Endodermal cell (in vitro differentiated cells): Measurements from ENCODE around the gene INHBB. TPM values are rescaled to one million over a fixed set of nuclear protein-coding genes. Genes with fewer than 3 reads are reported as not detected.

Experiments
- DNase-seq: peaks from one replicate; pipeline ENCODE4 v3.0.0-alpha.2; 2017
- H3K27ac ChIP-seq: 2 replicates; pipeline ENCODE4 v1.5.1; 2013; ENCODE audit warnings: mild to moderate bottlenecking, low read depth, low read length, moderate library complexity
- H3K27me3 ChIP-seq: 2 replicates; pipeline ENCODE4 v1.6.1; 2013; ENCODE audit warnings: mild to moderate bottlenecking, low read length, moderate library complexity; ENCODE audit not compliant: insufficient read depth, control insufficient read depth, poor library complexity, severe bottlenecking
- H3K36me3 ChIP-seq: 2 replicates; pipeline ENCODE4 v1.7.0; 2013; ENCODE audit warnings: mild to moderate bottlenecking, low read length, moderate library complexity; ENCODE audit not compliant: control insufficient read depth, insufficient read depth
- H3K4me1 ChIP-seq: one replicate; pipeline ENCODE4 v1.7.0; 2013; ENCODE audit warnings: low read length; ENCODE audit not compliant: control insufficient read depth, insufficient read depth
- H3K4me3 ChIP-seq: 2 replicates; pipeline ENCODE4 v1.5.1; 2013; ENCODE audit warnings: mild to moderate bottlenecking, low read length, moderate library complexity
- H3K9ac ChIP-seq: 2 replicates; pipeline ENCODE4 v1.6.1; 2013; ENCODE audit warnings: mild to moderate bottlenecking, low read length, moderate library complexity; ENCODE audit not compliant: poor library complexity, severe bottlenecking; ENCODE audit errors: extremely low read depth
- H3K9me3 ChIP-seq: 2 replicates; pipeline ENCODE4 v1.6.1; 2013; ENCODE audit warnings: mild to moderate bottlenecking, low read length, moderate library complexity; ENCODE audit not compliant: control insufficient read depth
- H3K27ac Mint-ChIP-seq: 2 replicates; pipeline ENCODE4 v1.8.0; 2020; ENCODE audit warnings: mixed read lengths
- H3K27me3 Mint-ChIP-seq: 2 replicates; pipeline ENCODE4 v1.8.0; 2021; ENCODE audit warnings: mild to moderate bottlenecking, mixed read lengths; ENCODE audit not compliant: insufficient read depth
- H3K36me3 Mint-ChIP-seq: 2 replicates; pipeline ENCODE4 v1.8.0; 2020; ENCODE audit warnings: low read depth, mixed read lengths
- H3K4me1 Mint-ChIP-seq: 2 replicates; pipeline ENCODE4 v1.8.0; 2020; ENCODE audit warnings: mixed read lengths
- H3K4me3 Mint-ChIP-seq: 2 replicates; pipeline ENCODE4 v1.8.0; 2020; ENCODE audit warnings: mild to moderate bottlenecking, moderate library complexity, mixed read lengths
- H3K9me3 Mint-ChIP-seq: 2 replicates; pipeline ENCODE4 v1.8.0; 2020; ENCODE audit warnings: mild to moderate bottlenecking, mixed read lengths
- CTCF ChIP-seq: fragments of 200-600 bp; sonication (generic); conservative IDR thresholded peaks from 2 replicates; pipeline ENCODE4 v1.5.0; 2021; ENCODE audit warnings: antibody characterized with exemption, mild to moderate bottlenecking
- WGBS, 2 experiments: methylation state at CpG; one replicate each; pipeline versions ENCODE4 v1.1.5 to v1.1.7; 2013; ENCODE audit warnings: missing lambda C conversion rate in 2 of 2, mixed read lengths in 1 of 2; ENCODE audit not compliant: insufficient coverage in 1 of 2, insufficient read length in 1 of 2; 5-methylcytosine and 5-hydroxymethylcytosine counted together
- total RNA-seq, 2 donors: library from RNA; stranded (reverse); fragmentation: NEBNext Ultra II Directional in 1 of 2; extraction: Animal tissue kit (Norgen Biotek cat#: 25700) in 1 of 2; gene quantifications; 2 replicates in 1 of 2; 3 replicates in 1 of 2; pipeline ENCODE4 v1.2.1, GENCODE V29; 2021

INHBB gene
- total RNA-seq, 2 donors from 2014 or later, result not detected

- Histone ChIP-seq H3K4me1 (no peaks in the 10 kb centered on the region), H3K27me3 (no peaks in the 10 kb centered on the region), H3K9me3 (no peaks in the 10 kb centered on the region), H3K27ac (no peak overlapping the region), H3K36me3 (no peaks in the 10 kb centered on the region), H3K4me3 (no peak overlapping the region), H3K9ac (no peak overlapping the region)
- Mint-ChIP-seq H3K4me1 (peaks cover 11% of the 10 kb centered on the region), H3K27me3 (peaks cover 49% of the 10 kb centered on the region), H3K4me3 (no peak overlapping the region), H3K9me3 (no peaks in the 10 kb centered on the region), H3K27ac (peak overlapping the region; percentile 44), H3K36me3 (no peaks in the 10 kb centered on the region)
- 88 to 91% methylated on average over 15 to 17 of the region's 17 CpGs for WGBS, 2 experiments
- TF ChIP-seq CTCF, result no peak
- DNase-seq, result no peak
Measured at GRCh38 chr2:120315367-120316033, 30.4 kb upstream of the INHBB start.

GRCh38 chr2:120316071-120316470 lies 29.9 kb upstream of the INHBB start:
- Histone ChIP-seq H3K4me3 (no peak overlapping the region), H3K27ac (no peak overlapping the region), H3K27me3 (no peaks in the 10 kb centered on the region), H3K9me3 (no peaks in the 10 kb centered on the region), H3K4me1 (no peaks in the 10 kb centered on the region), H3K9ac (no peak overlapping the region), H3K36me3 (no peaks in the 10 kb centered on the region)
- Mint-ChIP-seq H3K4me1 (peaks cover 9% of the 10 kb centered on the region), H3K27me3 (peaks cover 47% of the 10 kb centered on the region), H3K4me3 (no peak overlapping the region), H3K36me3 (no peaks in the 10 kb centered on the region), H3K27ac (no peak overlapping the region), H3K9me3 (no peaks in the 10 kb centered on the region)
- no peak for TF ChIP-seq CTCF
- WGBS, 2 experiments, result 90 to 94% methylated on average over 5 of the region's 5 CpGs
- no peak for DNase-seq

- WGBS, 2 experiments, result 87 to 91% methylated on average over 12 to 15 of the region's 15 CpGs
Measured at GRCh38 chr2:120316528-120317179, 29.3 kb upstream of the INHBB start.

More at GRCh38 chr2:120316528-120317179, 29.3 kb upstream of the INHBB start:
- no peak overlapping the region for H3K27ac Mint-ChIP-seq
- H3K27me3 Mint-ChIP-seq, result peaks cover 47% of the 10 kb centered on the region
- TF ChIP-seq CTCF, result no peak
- Histone ChIP-seq H3K4me1 (no peaks in the 10 kb centered on the region), H3K4me3 (no peak overlapping the region), H3K9ac (no peak overlapping the region), H3K36me3 (no peaks in the 10 kb centered on the region), H3K27me3 (no peaks in the 10 kb centered on the region), H3K27ac (no peak overlapping the region), H3K9me3 (no peaks in the 10 kb centered on the region)
- no peaks in the 10 kb centered on the region for H3K36me3 Mint-ChIP-seq
- no peaks in the 10 kb centered on the region for H3K9me3 Mint-ChIP-seq
- H3K4me3 Mint-ChIP-seq, result no peak overlapping the region
- DNase-seq, result no peak
- H3K4me1 Mint-ChIP-seq, result peaks cover 9% of the 10 kb centered on the region
